GM12891 (cell line): Measurements from ENCODE around the gene SOX10.

Experiments
- POLR2A ChIP-seq: IDR thresholded peaks from 2 replicates; pipeline ENCODE4 v1.6.1; 2011; ENCODE audit warnings: low read depth, low read length, control low read depth
- POLR2AphosphoS5 ChIP-seq: IDR thresholded peaks from 2 replicates; pipeline ENCODE4 v1.6.1; 2011; ENCODE audit warnings: low read depth, low read length, control low read depth
- TAF1 ChIP-seq: IDR thresholded peaks from 2 replicates; pipeline ENCODE4 v1.6.1; 2011; ENCODE audit warnings: low read depth, low read length, control low read depth

- no peak for TF ChIP-seq POLR2AphosphoS5
- no peak for TF ChIP-seq TAF1
- no peak for TF ChIP-seq POLR2A
These were observed at the start of gene SOX10 for GRCh38 chr22:37983860-37984791.
